Myocyte (in vitro differentiated cells): Measurements from ENCODE around the gene RFX2. TPM values are rescaled to one million over a fixed set of nuclear protein-coding genes. Genes with fewer than 3 reads are reported as not detected.
A peak's percentile ranks its signal among the peaks of the same experiment; 100 is the strongest.
"Not testable (repeated sequence)": the region's sequence is repeated elsewhere in the genome, so short reads cannot be mapped to it uniquely, and the experiment has no call there.

Experiments used
- DNase-seq: peaks from one replicate; pipeline ENCODE4 v3.0.0-alpha.2; 2012; ENCODE audit warnings: low read depth
- total RNA-seq: library from RNA; depleted of rRNA; stranded (reverse); fragments of >200 nt; gene quantifications from 2 replicates; pipeline ENCODE4 v1.2.3, GENCODE V29; 2014

Gene RFX2
- total RNA-seq, 1 donor from 2014 or later, result 5.8 TPM

DNA sequence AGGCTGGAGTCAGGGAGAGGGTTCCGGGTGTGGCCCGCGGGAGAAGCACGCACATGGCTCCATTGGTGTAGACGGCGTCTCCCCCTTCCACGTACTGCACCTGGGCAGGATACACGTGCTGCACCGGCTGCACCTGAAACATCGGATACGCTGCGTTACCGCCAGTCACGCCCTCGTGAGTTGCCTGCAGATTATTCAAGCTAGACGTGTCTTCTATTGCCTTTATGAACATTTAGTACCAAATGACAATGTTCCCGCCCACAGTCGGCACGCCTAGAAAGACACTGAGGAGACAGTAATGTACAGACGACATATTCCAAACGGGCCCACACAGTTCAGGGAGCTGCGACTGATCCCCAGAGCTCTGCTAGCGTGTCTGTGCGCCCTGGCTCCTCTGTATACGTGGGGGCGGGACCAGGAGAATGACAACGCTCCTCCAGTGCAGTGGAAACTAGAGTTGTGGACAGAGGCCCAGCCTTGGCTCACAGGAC is 68.3 kb downstream of the RFX2 start:
- DNase-seq, result no peak

DNA sequence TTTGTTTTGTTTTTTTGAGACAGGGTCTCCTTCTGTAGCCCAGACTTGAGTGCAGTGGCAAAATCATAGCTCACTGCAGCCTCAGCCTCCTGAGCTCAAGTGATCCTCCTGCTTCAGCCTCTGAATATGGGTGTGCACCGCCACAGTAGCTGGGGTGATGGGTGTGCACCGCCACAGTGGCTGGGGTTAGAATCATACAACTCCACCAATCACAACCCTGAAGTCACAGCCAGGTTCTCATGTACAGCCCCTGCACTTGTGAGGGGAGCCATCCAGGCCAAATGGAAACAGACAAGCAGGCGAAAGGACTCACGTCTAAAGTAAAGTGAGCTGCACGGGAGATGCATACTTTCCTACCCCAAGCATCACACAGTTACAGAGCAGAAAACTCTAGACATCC is 69.2 kb downstream of the RFX2 start:
- DNase-seq, result no peak

GRCh38 chr19:6039566-6040225 is 70.6 kb downstream of the RFX2 start:
- no peak for DNase-seq

DNA sequence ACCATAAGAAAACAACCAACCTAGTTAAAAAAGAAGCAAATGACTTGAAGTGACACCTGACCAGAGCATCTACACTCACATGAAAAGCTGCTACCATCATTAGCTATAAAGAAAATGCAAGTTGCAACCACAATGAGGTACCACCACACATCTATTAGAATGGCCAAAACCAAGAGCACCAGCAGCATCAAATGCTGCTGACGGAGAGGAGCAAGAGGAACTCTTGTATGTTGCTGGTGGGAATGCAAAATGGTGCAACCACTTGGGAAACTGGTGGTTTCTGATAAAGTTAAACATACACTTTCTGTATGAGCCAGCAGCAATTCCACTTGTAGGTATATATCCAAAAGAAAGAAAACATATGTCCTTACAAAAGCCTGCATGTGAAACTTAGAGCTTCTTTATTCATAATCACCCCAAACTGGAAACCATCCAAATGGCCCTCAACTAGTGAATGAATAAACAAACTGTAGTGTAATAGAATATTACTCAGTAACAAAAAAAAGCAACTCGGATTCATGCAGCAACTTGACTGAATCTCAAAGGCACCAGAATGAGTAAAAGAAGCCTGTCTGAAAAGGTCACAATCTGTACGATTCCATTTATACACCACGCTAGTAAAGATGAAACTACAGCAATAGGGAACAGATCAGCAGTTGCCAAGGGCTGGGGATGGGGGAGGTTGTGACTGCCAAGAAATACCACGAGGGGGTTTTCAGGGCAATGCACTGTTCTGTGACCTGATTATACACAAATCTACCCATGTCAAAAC is 71.5 kb downstream of the RFX2 start:
- no peak for DNase-seq

DNA sequence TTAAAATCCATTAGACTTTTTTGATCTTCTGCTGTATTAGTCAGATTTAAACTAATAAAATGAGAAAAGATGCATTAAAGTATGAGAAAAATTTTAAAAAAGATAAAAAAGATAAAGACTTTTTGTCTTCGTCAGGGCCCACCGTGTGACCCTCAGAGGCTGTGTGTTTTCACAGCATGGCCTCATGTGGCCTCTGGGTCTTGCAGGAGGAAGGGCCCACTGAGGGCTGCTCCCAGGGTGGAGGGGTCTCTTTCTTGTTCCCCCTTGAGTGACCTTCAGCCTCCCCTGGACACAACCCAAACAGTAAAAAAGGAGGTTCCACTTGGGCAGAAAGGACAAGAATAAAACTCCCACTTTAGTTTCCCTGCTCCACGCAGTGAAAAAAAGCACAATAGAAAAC is 75.3 kb downstream of the RFX2 start:
- DNase-seq, result no peak

- no peak for DNase-seq
Measured at GRCh38 chr19:6034512-6034911, 75.8 kb downstream of the RFX2 start.

DNA sequence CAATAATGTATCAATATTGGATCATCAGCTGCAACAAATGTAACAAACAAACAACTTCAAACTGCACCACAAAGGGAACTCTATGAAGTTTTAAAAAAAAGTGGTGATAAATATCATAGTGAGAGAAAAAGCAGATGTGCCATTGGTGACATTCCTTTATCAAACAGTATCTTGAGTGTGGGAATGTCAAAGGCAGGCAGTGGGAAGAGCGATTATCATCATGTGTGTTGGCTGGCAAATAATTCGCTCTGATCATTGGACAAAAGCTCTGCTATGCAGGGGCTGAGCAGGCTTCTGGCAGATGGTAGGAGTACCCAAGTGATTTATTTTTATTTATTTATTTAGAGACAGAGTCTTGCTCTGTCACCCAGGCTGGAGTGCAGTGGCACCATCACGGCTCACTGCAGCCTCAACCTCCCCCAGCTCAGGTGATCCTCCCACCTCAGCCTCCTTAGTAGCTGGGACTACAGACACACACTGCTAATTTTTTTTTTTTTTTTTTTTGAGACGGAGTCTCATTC is 76.5 kb downstream of the RFX2 start:
- no peak for DNase-seq

DNA sequence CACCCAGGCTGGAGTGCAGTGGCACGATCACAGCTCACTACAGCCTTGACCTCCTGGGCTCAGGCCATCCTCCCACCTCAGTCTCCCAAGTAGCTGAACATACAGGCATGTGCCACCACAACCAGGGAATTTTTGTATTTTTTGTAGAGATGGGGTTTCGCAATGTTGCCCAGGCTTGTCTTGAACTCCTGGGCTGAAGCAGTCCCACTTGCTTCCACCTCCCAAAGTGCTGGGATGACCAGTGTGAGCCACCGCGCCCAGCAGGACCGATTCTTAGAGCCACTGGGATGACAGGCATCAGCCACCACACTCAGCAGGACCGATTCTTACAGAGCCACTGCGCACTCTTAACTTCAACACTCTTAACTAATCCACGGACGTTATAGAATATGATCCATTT is 77.5 kb downstream of the RFX2 start:
- DNase-seq, result no peak

DNA sequence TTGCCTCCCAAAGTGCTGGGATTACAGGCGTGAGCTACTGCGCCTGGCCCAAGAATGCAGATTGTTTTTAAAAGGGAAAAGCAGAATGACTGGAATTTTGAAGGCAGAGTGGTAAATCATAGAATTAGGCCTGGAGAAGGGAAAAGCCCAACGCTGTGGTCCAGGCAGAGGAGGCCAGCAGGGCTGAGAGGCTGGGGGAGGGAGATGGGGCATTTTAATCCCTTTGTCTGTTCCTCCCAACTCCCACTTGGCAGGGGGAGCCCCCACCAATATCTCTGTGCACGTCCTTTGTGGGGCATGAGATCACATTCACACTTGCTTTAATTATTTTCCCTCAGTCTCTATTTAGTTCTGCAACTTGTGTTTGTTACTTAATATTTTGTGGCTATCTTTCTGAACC is 77.9 kb downstream of the RFX2 start:
- DNase-seq, result no peak

DNA sequence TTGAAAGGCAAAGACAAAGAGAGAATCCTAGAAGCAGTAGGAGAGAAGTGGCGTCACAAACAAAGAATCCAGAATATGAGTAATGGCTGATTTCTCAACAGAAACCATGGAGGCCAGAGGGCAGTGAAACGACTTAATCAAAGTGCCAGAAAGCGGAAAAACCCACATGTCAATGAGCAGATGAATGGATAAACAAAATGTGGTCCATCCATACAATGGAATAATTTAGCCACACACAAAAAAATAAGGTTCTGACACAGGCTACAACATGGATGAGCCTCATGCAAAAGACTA is 80.1 kb downstream of the RFX2 start:
- no peak for DNase-seq

GRCh38 chr19:6026390-6027227 is 83.7 kb downstream of the RFX2 start:
- no peak for DNase-seq

DNA sequence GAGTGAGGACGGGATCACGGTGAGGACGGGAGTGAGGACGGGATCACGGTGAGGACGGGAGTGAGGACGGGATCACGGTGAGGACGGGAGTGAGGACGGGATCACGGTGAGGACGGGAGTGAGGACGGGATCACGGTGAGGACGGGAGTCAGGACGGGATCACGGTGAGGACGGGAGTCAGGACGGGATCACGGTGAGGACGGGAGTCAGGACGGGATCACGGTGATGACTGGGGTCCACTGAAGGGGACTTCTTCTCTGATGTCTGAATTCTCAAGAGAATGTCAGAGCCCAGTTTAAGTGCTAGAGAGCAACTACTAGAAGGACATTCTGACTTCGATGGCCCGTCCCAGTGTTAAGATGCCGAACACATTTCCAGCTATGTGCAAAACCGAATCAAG is 85.5 kb downstream of the RFX2 start:
- not testable (repeated sequence) for DNase-seq

- no peak for DNase-seq
Measured at GRCh38 chr19:6023936-6024335, 86.4 kb downstream of the RFX2 start.

- DNase-seq, result peak; percentile 82
Measured at GRCh38 chr19:6023085-6023682, 87.1 kb downstream of the RFX2 start.

GRCh38 chr19:6022570-6023064 is 87.7 kb downstream of the RFX2 start:
- no peak for DNase-seq

GRCh38 chr19:6021878-6022569 is 88.3 kb downstream of the RFX2 start:
- peak; percentile 63 for DNase-seq

DNA sequence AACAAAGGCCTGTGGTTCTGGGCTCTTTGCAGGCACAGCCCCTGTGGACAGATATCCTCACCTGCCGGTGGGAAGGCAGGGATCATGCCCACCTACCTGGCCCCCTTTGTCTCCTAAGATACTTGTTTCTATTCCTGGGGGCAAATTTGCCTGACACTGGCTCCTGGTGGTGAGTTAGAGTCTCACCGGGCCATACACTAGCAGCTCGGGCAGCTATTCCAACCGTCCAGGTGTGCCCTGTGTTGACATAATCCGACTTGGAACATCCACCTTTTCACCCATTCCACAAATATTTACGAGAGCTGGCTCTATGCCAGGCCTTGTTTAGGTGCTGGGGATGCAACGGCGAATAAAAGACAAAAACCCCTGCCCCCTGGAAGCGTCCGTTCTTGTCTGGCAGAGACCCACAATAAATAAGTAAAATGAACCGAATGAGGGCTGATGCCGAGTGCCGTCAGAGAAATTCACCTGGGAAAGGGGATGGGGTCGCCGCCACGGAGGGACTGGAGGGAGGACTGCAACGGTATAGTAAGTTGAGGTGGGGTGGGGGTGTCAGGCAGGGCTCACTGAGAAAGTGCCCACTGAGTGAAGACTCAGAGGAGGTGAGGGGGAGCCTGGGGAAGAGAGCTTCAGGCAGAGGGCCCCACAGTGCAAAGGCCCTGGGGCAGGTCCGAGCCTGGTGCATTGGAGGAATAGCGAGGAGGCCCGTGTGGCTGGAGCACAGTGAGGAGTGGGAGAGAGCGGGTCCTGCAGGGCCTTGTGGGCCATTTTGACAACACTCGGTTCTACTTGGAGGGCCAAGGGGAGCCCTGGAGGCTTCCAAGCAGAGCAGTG is 89.1 kb downstream of the RFX2 start:
- DNase-seq, result no peak

DNA sequence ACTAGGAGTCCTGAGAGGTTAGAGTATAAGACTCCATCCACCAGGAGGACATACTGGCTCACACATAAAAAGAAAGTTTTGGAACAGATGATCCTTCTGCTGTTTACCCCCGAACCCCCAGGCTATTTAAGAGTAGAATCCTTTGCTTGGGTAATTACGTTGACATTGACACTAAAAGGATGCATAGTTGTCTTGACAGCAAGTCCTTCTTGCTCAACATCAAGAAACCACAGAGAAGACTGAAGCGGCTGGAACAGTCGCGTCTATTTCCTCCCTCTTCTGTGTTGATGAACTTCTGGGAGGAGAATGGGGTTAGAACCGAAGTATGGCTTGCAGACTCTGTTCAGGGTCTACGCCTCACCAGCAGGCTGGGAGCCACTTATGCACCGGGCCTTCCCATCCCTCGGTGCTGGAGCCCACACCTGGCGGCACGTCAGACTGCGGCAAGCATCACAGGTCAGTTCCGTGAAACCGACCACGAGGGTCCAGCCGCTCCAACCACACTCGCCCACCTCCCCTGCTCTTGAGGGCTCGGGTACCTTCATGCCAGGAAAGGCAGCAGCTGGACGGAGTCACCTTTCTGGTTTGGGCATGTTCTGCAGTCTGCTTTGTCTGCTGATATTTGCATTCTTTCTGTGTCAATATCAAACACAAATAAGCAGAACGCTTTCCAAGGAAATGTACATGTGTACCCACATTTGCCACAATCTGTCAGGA is 90.0 kb downstream of the RFX2 start:
- no peak for DNase-seq

GRCh38 chr19:6018786-6019185 is 91.5 kb downstream of the RFX2 start:
- no peak for DNase-seq
